Suprapubic skin (tissue), 4 donors: ENCODE data around the gene DCUN1D1. TPM values are rescaled to one million over a fixed set of nuclear protein-coding genes. Genes with fewer than 3 reads are reported as not detected.

ENCODE experiments used
- DNase-seq, 2 donors: peaks; one replicate each; pipeline ENCODE4 v3.0.0-alpha.2; 2019; ENCODE audit warnings: low spot score in 2 of 2
- H3K27ac ChIP-seq: fragments of 200-600 bp; sonication (generic); one replicate; pipeline ENCODE4 v1.5.1; 2019
- H3K27me3 ChIP-seq: fragments of 200-600 bp; sonication (generic); one replicate; pipeline ENCODE4 v1.5.1; 2019
- H3K36me3 ChIP-seq: fragments of 200-600 bp; sonication (generic); one replicate; pipeline ENCODE4 v1.5.1; 2019
- H3K4me1 ChIP-seq: fragments of 200-600 bp; sonication (generic); one replicate; pipeline ENCODE4 v1.5.1; 2019
- H3K4me3 ChIP-seq: fragments of 200-600 bp; sonication (generic); one replicate; pipeline ENCODE4 v1.5.1; 2019; ENCODE audit warnings: mild to moderate bottlenecking
- H3K9me3 ChIP-seq: fragments of 200-600 bp; sonication (generic); one replicate; pipeline ENCODE4 v1.5.1; 2019
- EP300 ChIP-seq: sonication (generic); formaldehyde crosslinking; IDR thresholded peaks from one replicate; pipeline ENCODE4 v1.6.1; 2017; ENCODE audit warnings: antibody characterized with exemption
- POLR2A ChIP-seq, 2 donors: fragments of 450-650 bp; IDR thresholded peaks; one replicate each; pipeline ENCODE4 v1.6.1; 2017; ENCODE audit warnings: antibody characterized with exemption in 2 of 2, mild to moderate bottlenecking in 2 of 2, moderate library complexity in 2 of 2
- POLR2AphosphoS5 ChIP-seq, 3 donors: sonication (generic); formaldehyde crosslinking; IDR thresholded peaks; one replicate each; pipeline ENCODE4 v1.6.1; 2017; ENCODE audit warnings: antibody characterized with exemption in 3 of 3
- WGBS: methylation state at CpG from one replicate; pipeline ENCODE4 v1.1.5; 2018; 5-methylcytosine and 5-hydroxymethylcytosine counted together
- total RNA-seq, 4 donors: library from RNA; depleted of rRNA; stranded (reverse); fragments of >200 nt; gene quantifications; one replicate each; pipeline ENCODE4 v1.1.0, GENCODE V29; 2016
- TF ChIP-seq, protein P1 (sequence below), 2 donors: fragments of 200-600 bp in 1 of 2; fragments of 450-650 bp in 1 of 2; sonication (generic) in 1 of 2; IDR thresholded peaks; one replicate each; pipeline ENCODE4 v1.5.1; 2016 to 2019; ENCODE audit warnings: antibody characterized with exemption in 2 of 2, mild to moderate bottlenecking in 1 of 2, moderate library complexity in 1 of 2

The DCUN1D1 gene
- total RNA-seq, 4 donors from 2014 or later: 17.5 to 29.7 (median 23.0) TPM

DNA sequence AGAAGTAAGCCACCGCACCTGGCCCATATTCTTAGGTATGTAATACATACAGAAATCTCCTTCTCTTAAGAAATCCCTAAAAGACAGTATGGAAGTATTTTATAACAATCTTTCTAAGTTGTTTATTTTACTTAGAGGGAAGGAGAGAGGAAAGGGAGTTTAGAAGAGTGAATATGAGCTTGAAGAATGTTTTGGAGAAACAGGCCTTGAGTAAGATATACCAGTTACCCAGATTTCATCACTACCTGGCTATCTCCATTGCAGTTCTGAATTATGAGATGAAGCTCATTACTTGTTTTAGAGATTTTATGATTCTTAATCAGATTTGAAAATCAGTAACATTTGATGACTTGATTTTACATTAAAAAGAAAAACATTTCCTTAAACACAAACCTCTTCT lies 71.9 kb downstream of the DCUN1D1 start:
- Histone ChIP-seq H3K4me3 (no peak overlapping the region), H3K27me3 (no peaks in the 10 kb centered on the region), H3K4me1 (no peaks in the 10 kb centered on the region), H3K36me3 (peaks cover 31% of the 10 kb centered on the region), H3K27ac (no peak overlapping the region), H3K9me3 (no peaks in the 10 kb centered on the region)
- 96% methylated on average over 1 of the region's 1 CpG for WGBS
- no peak for TF ChIP-seq POLR2AphosphoS5 (IDR thresholded peaks at IDR 0.05)
- TF ChIP-seq POLR2A (IDR thresholded peaks at IDR 0.05): no peak
- TF ChIP-seq, protein P1, sequence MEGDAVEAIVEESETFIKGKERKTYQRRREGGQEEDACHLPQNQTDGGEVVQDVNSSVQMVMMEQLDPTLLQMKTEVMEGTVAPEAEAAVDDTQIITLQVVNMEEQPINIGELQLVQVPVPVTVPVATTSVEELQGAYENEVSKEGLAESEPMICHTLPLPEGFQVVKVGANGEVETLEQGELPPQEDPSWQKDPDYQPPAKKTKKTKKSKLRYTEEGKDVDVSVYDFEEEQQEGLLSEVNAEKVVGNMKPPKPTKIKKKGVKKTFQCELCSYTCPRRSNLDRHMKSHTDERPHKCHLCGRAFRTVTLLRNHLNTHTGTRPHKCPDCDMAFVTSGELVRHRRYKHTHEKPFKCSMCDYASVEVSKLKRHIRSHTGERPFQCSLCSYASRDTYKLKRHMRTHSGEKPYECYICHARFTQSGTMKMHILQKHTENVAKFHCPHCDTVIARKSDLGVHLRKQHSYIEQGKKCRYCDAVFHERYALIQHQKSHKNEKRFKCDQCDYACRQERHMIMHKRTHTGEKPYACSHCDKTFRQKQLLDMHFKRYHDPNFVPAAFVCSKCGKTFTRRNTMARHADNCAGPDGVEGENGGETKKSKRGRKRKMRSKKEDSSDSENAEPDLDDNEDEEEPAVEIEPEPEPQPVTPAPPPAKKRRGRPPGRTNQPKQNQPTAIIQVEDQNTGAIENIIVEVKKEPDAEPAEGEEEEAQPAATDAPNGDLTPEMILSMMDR (IDR thresholded peaks at IDR 0.05): no peak
- no peak for TF ChIP-seq EP300
- DNase-seq: no peak

GRCh38 chr3:182906036-182906435 lies 74.3 kb downstream of the DCUN1D1 start:
- TF ChIP-seq EP300 (no peak), POLR2AphosphoS5 (IDR thresholded peaks at IDR 0.05) (no peak), POLR2A (IDR thresholded peaks at IDR 0.05) (no peak)
- TF ChIP-seq, protein P1 (IDR thresholded peaks at IDR 0.05): no peak
- 94% methylated on average over 1 of the region's 1 CpG for WGBS

DNA sequence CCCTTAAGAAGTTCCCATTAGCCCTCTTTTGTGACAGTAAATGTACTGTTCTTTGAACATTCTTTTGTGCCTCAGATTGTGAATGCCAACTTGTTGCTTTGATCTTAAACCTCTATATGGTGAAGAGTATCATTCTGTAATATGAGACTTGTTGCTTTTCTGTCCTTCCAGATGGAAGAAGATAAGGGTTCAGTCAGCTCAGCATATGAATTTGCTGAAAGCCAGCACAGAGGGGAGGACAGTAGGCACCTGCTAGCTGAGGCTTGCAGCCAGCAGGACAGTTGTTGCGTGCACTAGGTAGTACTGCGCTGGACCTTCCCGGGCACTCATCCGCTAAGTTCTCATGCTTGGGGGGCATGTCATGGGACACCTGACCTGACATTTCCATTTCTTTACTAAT lies 74.7 kb downstream of the DCUN1D1 start:
- Histone ChIP-seq H3K27me3 (no peaks in the 10 kb centered on the region), H3K27ac (no peak overlapping the region), H3K36me3 (peaks cover 38% of the 10 kb centered on the region), H3K9me3 (no peaks in the 10 kb centered on the region), H3K4me1 (no peaks in the 10 kb centered on the region), H3K4me3 (no peak overlapping the region)
- 96% methylated on average over 4 of the region's 4 CpGs for WGBS
- DNase-seq: no peak
- TF ChIP-seq POLR2AphosphoS5 (IDR thresholded peaks at IDR 0.05): no peak
- no peak for TF ChIP-seq POLR2A (IDR thresholded peaks at IDR 0.05)
- TF ChIP-seq, protein P1 (IDR thresholded peaks at IDR 0.05): no peak
- TF ChIP-seq EP300: no peak

More at GRCh38 chr3:182906036-182906435, 74.3 kb downstream of the DCUN1D1 start:
- H3K36me3 ChIP-seq: peaks cover 34% of the 10 kb centered on the region
- no peak overlapping the region for H3K27ac ChIP-seq
- H3K27me3 ChIP-seq: no peaks in the 10 kb centered on the region
- H3K4me1 ChIP-seq: no peaks in the 10 kb centered on the region
- no peak for DNase-seq
- no peak overlapping the region for H3K4me3 ChIP-seq
- H3K9me3 ChIP-seq: no peaks in the 10 kb centered on the region

DNA sequence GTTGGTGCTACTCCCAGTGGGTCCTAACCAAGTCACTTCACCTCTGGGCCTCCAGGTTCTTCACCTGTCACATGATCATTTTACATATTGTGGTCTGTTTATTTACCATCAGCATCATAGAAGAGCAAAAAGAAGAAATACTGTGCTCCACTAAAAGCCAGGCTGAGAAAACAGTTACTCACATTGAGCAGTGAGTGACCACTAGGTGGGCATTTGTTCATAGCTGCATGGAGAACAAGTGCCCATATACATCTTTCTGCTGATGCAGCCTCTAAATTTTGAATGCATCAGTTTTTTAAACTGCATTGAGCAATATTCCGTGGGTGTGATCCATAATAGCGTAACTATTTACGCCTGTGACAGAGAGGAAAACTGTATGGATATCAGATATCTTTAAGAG lies 76.2 kb downstream of the DCUN1D1 start:
- H3K27me3 ChIP-seq: no peaks in the 10 kb centered on the region
- TF ChIP-seq EP300: no peak
- TF ChIP-seq, protein P1 (IDR thresholded peaks at IDR 0.05): no peak
- H3K4me3 ChIP-seq: no peak overlapping the region
- no peaks in the 10 kb centered on the region for H3K9me3 ChIP-seq
- WGBS: 91% methylated on average over 3 of the region's 3 CpGs
- DNase-seq: no peak
- peaks cover 41% of the 10 kb centered on the region for H3K36me3 ChIP-seq
- no peaks in the 10 kb centered on the region for H3K4me1 ChIP-seq
- H3K27ac ChIP-seq: no peak overlapping the region

GRCh38 chr3:182902236-182902635 lies 78.1 kb downstream of the DCUN1D1 start:
- Histone ChIP-seq H3K9me3 (no peaks in the 10 kb centered on the region), H3K27me3 (no peaks in the 10 kb centered on the region), H3K4me1 (no peaks in the 10 kb centered on the region), H3K27ac (no peak overlapping the region), H3K4me3 (no peak overlapping the region), H3K36me3 (peaks cover 47% of the 10 kb centered on the region)
- no peak for TF ChIP-seq POLR2A (IDR thresholded peaks at IDR 0.05)
- TF ChIP-seq POLR2AphosphoS5 (IDR thresholded peaks at IDR 0.05): no peak
- TF ChIP-seq, protein P1 (IDR thresholded peaks at IDR 0.05): no peak
- TF ChIP-seq EP300: no peak
- DNase-seq: no peak
- 85% methylated on average over 5 of the region's 5 CpGs for WGBS
